ENCODE data around the gene MINDY3. TPM values are rescaled to one million over a fixed set of nuclear protein-coding genes. Genes with fewer than 3 reads are reported as not detected.

The MINDY3 gene
- total RNA-seq, 1 experiment from 2014 or later, result 11.3 TPM

- POLR2A ChIA-PET, result no interaction called here
- ATAC-seq (no peak), DNase-seq (ENCODE audit: low spot score) (no peak)
- H3K4me3 Mint-ChIP-seq, result no peak overlapping the region
- no peaks in the 10 kb centered on the region for H3K4me1 Mint-ChIP-seq
- TF ChIP-seq TCF7 (CRISPR knock-in tag; IDR thresholded peaks at IDR 0.05; ENCODE audit: low read depth), result no peak
- TF ChIP-seq ZBTB21 (CRISPR knock-in tag; IDR thresholded peaks at IDR 0.05; ENCODE audit: borderline replicate concordance), result no peak
- no peak for TF ChIP-seq HMGA2 (CRISPR knock-in tag; IDR thresholded peaks at IDR 0.05)
- no peak for TF ChIP-seq SP1 (CRISPR knock-in tag; conservative IDR thresholded peaks at IDR 0.05)
- peaks cover 50% of the 10 kb centered on the region for H3K9me3 Mint-ChIP-seq
- CTCF ChIA-PET, result no interaction called here
- H3K36me3 Mint-ChIP-seq, result peaks cover 49% of the 10 kb centered on the region
- no peak overlapping the region for H3K27ac Mint-ChIP-seq
- H3K27me3 Mint-ChIP-seq (ENCODE audit: low read depth), result peaks cover 4% of the 10 kb centered on the region
These were observed 11.0 kb downstream of the MINDY3 start for GRCh38 chr10:15849316-15849715.

- Mint-ChIP-seq H3K36me3 (peaks cover 44% of the 10 kb centered on the region), H3K4me1 (no peaks in the 10 kb centered on the region), H3K4me3 (no peak overlapping the region), H3K27ac (no peak overlapping the region), H3K27me3 (ENCODE audit: low read depth) (peaks cover 4% of the 10 kb centered on the region), H3K9me3 (peaks cover 45% of the 10 kb centered on the region)
- ChIA-PET CTCF (no interaction called here), POLR2A (no interaction called here)
- ATAC-seq (no peak), DNase-seq (ENCODE audit: low spot score) (no peak)
- TF ChIP-seq ETV6 (CRISPR knock-in tag; IDR thresholded peaks at IDR 0.05) (no peak), CREB1 (CRISPR knock-in tag; IDR thresholded peaks at IDR 0.05) (no peak)
- TF ChIP-seq, protein P1, sequence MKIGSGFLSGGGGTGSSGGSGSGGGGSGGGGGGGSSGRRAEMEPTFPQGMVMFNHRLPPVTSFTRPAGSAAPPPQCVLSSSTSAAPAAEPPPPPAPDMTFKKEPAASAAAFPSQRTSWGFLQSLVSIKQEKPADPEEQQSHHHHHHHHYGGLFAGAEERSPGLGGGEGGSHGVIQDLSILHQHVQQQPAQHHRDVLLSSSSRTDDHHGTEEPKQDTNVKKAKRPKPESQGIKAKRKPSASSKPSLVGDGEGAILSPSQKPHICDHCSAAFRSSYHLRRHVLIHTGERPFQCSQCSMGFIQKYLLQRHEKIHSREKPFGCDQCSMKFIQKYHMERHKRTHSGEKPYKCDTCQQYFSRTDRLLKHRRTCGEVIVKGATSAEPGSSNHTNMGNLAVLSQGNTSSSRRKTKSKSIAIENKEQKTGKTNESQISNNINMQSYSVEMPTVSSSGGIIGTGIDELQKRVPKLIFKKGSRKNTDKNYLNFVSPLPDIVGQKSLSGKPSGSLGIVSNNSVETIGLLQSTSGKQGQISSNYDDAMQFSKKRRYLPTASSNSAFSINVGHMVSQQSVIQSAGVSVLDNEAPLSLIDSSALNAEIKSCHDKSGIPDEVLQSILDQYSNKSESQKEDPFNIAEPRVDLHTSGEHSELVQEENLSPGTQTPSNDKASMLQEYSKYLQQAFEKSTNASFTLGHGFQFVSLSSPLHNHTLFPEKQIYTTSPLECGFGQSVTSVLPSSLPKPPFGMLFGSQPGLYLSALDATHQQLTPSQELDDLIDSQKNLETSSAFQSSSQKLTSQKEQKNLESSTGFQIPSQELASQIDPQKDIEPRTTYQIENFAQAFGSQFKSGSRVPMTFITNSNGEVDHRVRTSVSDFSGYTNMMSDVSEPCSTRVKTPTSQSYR (CRISPR knock-in tag; IDR thresholded peaks at IDR 0.05), result no peak
These were observed 12.8 kb downstream of the MINDY3 start for GRCh38 chr10:15847481-15847880.

DNA sequence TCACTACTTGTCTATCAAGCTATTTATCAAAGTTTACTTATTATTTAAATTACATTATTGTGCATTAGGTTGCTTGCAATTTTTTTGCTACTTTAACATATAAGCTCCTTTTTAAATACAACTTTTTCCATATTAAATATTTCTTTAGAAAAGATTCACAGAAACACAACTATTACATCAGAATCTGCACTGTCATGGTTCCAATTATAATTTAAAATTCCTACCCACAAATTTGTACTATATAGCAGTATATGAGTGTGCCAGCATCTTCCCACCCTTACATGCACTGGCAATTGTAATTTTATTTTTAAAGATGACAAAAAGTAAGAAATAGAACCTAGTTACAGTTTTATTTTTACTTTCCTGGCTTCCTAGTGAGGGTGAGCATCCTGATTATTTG lies 15.8 kb downstream of the MINDY3 start:
- ATAC-seq, result no peak
- DNase-seq (ENCODE audit: low spot score), result no peak
- Mint-ChIP-seq H3K4me3 (no peak overlapping the region), H3K36me3 (peaks cover 16% of the 10 kb centered on the region), H3K4me1 (no peaks in the 10 kb centered on the region), H3K9me3 (peaks cover 15% of the 10 kb centered on the region), H3K27ac (no peak overlapping the region), H3K27me3 (ENCODE audit: low read depth) (no peaks in the 10 kb centered on the region)
- CTCF ChIA-PET, result no interaction called here
- POLR2A ChIA-PET, result no interaction called here
- TF ChIP-seq ESRRA (CRISPR knock-in tag; IDR thresholded peaks at IDR 0.05; ENCODE audit: borderline replicate concordance), result no peak
- no peak for TF ChIP-seq ZSCAN18 (CRISPR knock-in tag; IDR thresholded peaks at IDR 0.05)
- no peak for TF ChIP-seq KAT7 (CRISPR knock-in tag; IDR thresholded peaks at IDR 0.05; ENCODE audit: borderline replicate concordance)
- no peak for TF ChIP-seq MXD4 (CRISPR knock-in tag; IDR thresholded peaks at IDR 0.05; ENCODE audit: borderline replicate concordance)
- TF ChIP-seq, protein P2, sequence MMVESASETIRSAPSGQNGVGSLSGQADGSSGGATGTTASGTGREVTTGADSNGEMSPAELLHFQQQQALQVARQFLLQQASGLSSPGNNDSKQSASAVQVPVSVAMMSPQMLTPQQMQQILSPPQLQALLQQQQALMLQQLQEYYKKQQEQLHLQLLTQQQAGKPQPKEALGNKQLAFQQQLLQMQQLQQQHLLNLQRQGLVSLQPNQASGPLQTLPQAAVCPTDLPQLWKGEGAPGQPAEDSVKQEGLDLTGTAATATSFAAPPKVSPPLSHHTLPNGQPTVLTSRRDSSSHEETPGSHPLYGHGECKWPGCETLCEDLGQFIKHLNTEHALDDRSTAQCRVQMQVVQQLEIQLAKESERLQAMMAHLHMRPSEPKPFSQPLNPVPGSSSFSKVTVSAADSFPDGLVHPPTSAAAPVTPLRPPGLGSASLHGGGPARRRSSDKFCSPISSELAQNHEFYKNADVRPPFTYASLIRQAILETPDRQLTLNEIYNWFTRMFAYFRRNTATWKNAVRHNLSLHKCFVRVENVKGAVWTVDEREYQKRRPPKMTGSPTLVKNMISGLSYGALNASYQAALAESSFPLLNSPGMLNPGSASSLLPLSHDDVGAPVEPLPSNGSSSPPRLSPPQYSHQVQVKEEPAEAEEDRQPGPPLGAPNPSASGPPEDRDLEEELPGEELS (CRISPR knock-in tag; IDR thresholded peaks at IDR 0.05), result no peak
- TF ChIP-seq ELF4 (CRISPR knock-in tag; IDR thresholded peaks at IDR 0.05; ENCODE audit: low read depth), result no peak
- TF ChIP-seq RORB (CRISPR knock-in tag; IDR thresholded peaks at IDR 0.05), result no peak
- no peak for TF ChIP-seq USF1 (CRISPR knock-in tag; IDR thresholded peaks at IDR 0.05)
- TF ChIP-seq, protein P3, sequence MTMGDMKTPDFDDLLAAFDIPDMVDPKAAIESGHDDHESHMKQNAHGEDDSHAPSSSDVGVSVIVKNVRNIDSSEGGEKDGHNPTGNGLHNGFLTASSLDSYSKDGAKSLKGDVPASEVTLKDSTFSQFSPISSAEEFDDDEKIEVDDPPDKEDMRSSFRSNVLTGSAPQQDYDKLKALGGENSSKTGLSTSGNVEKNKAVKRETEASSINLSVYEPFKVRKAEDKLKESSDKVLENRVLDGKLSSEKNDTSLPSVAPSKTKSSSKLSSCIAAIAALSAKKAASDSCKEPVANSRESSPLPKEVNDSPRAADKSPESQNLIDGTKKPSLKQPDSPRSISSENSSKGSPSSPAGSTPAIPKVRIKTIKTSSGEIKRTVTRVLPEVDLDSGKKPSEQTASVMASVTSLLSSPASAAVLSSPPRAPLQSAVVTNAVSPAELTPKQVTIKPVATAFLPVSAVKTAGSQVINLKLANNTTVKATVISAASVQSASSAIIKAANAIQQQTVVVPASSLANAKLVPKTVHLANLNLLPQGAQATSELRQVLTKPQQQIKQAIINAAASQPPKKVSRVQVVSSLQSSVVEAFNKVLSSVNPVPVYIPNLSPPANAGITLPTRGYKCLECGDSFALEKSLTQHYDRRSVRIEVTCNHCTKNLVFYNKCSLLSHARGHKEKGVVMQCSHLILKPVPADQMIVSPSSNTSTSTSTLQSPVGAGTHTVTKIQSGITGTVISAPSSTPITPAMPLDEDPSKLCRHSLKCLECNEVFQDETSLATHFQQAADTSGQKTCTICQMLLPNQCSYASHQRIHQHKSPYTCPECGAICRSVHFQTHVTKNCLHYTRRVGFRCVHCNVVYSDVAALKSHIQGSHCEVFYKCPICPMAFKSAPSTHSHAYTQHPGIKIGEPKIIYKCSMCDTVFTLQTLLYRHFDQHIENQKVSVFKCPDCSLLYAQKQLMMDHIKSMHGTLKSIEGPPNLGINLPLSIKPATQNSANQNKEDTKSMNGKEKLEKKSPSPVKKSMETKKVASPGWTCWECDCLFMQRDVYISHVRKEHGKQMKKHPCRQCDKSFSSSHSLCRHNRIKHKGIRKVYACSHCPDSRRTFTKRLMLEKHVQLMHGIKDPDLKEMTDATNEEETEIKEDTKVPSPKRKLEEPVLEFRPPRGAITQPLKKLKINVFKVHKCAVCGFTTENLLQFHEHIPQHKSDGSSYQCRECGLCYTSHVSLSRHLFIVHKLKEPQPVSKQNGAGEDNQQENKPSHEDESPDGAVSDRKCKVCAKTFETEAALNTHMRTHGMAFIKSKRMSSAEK (CRISPR knock-in tag; IDR thresholded peaks at IDR 0.05; ENCODE audit: borderline replicate concordance), result no peak
- no peak for TF ChIP-seq CREB1 (CRISPR knock-in tag; IDR thresholded peaks at IDR 0.05)
- no peak for TF ChIP-seq ZNF219 (CRISPR knock-in tag; IDR thresholded peaks at IDR 0.05; ENCODE audit: borderline replicate concordance)
- no peak for TF ChIP-seq ZNF263 (CRISPR knock-in tag; IDR thresholded peaks at IDR 0.05; ENCODE audit: low read depth)
- TF ChIP-seq ZBTB43 (CRISPR knock-in tag; IDR thresholded peaks at IDR 0.05), result no peak
- TF ChIP-seq CREM (CRISPR knock-in tag; IDR thresholded peaks at IDR 0.05), result no peak
- TF ChIP-seq TP53 (CRISPR knock-in tag; IDR thresholded peaks at IDR 0.05), result no peak

Data from WTC11 (cell line).